ENCODE measurements around the gene CASP2. TPM values are rescaled to one million over a fixed set of nuclear protein-coding genes. Genes with fewer than 3 reads are reported as not detected.
A peak's percentile ranks its signal among the peaks of the same experiment; 100 is the strongest.

Gene CASP2
- total RNA-seq (ENCODE audit: low replicate concordance): 21.0 and 39.8 TPM in 2 replicates

GRCh38 chr7:143287935-143288826 is at the start of gene CASP2:
Gene CASP2 (plus strand): TSS chr7:143288351. CDS start chr7:143288456, 105 bp downstream.
- Histone ChIP-seq H3K27me3 (peaks cover 12% of the 10 kb centered on the region), H3K4me1 (peaks cover 18% of the 10 kb centered on the region), H2AFZ (replicated peaks) (peak within 1 kb of the TSS; percentile 53), H3F3A (ENCODE audit: low read depth) (no peaks in the 10 kb centered on the region), H3K9me3 (ENCODE audit: low read depth) (peaks cover 6% of the 10 kb centered on the region), H3K27ac (peak within 1 kb of the TSS; percentile 57), H4K20me1 (ENCODE audit: low read depth) (peaks cover 24% of the 10 kb centered on the region), H3K4me3 (peak within 1 kb of the TSS; percentile 73), H3K79me2 (ENCODE audit: low read depth) (peaks cover 49% of the 10 kb centered on the region), H3K9ac (peak within 1 kb of the TSS; percentile 88), H3K36me3 (peaks cover 6% of the 10 kb centered on the region), H3K4me2 (peak within 1 kb of the TSS; percentile 87)
- Mint-ChIP-seq H3K4me1 (peaks cover 41% of the 10 kb centered on the region), H3K27ac (peak within 1 kb of the TSS; percentile 98), H3K36me3 (peaks cover 18% of the 10 kb centered on the region), H3K4me3 (peak within 1 kb of the TSS; percentile 97), H3K9me3 (peaks cover 9% of the 10 kb centered on the region), H3K27me3 (ENCODE audit: insufficient read depth, low read depth) (peaks cover 2% of the 10 kb centered on the region)
- DNase-seq (ENCODE audit: low spot score): peak; percentile 98
- no peak for TF ChIP-seq EZH2 (IDR thresholded peaks at IDR 0.05)
- no peak for TF ChIP-seq EZH2phosphoT487 (IDR thresholded peaks at IDR 0.05)
- TF ChIP-seq CTCF (IDR thresholded peaks at IDR 0.05): peak; percentile 40

GRCh38 chr7:143239813-143240212 is 48.3 kb upstream of the CASP2 start:
- H3K4me2 ChIP-seq: no peak overlapping the region
- Mint-ChIP-seq H3K36me3 (no peaks in the 10 kb centered on the region), H3K9me3 (peaks cover 11% of the 10 kb centered on the region), H3K27me3 (ENCODE audit: insufficient read depth, low read depth) (no peaks in the 10 kb centered on the region), H3K27ac (no peak overlapping the region), H3K4me3 (no peak overlapping the region), H3K4me1 (peaks cover 16% of the 10 kb centered on the region)
- peaks cover 27% of the 10 kb centered on the region for H3K27me3 ChIP-seq
- DNase-seq (ENCODE audit: low spot score): no peak
- no peak overlapping the region for H3K27ac ChIP-seq
- no peaks in the 10 kb centered on the region for H4K20me1 ChIP-seq (ENCODE audit: low read depth)
- no peak for TF ChIP-seq CTCF (IDR thresholded peaks at IDR 0.05)
- TF ChIP-seq EZH2phosphoT487 (IDR thresholded peaks at IDR 0.05): no peak
- TF ChIP-seq EZH2 (IDR thresholded peaks at IDR 0.05): no peak
- no peaks in the 10 kb centered on the region for H3K79me2 ChIP-seq (ENCODE audit: low read depth)
- H3K9ac ChIP-seq: no peak overlapping the region
- H3K4me3 ChIP-seq: no peak overlapping the region
- no peak overlapping the region for H2AFZ ChIP-seq (replicated peaks)
- peaks cover 10% of the 10 kb centered on the region for H3K9me3 ChIP-seq (ENCODE audit: low read depth)
- no peaks in the 10 kb centered on the region for H3F3A ChIP-seq (ENCODE audit: low read depth)
- no peaks in the 10 kb centered on the region for H3K36me3 ChIP-seq
- H3K4me1 ChIP-seq: no peaks in the 10 kb centered on the region

GRCh38 chr7:143240291-143241168 is 47.6 kb upstream of the CASP2 start:
- Histone ChIP-seq H3F3A (ENCODE audit: low read depth) (no peaks in the 10 kb centered on the region), H3K27me3 (peaks cover 28% of the 10 kb centered on the region), H3K4me3 (no peak overlapping the region), H3K4me1 (no peaks in the 10 kb centered on the region), H4K20me1 (ENCODE audit: low read depth) (no peaks in the 10 kb centered on the region), H3K27ac (no peak overlapping the region), H3K36me3 (no peaks in the 10 kb centered on the region), H3K9me3 (ENCODE audit: low read depth) (peaks cover 7% of the 10 kb centered on the region), H3K79me2 (ENCODE audit: low read depth) (no peaks in the 10 kb centered on the region), H3K9ac (no peak overlapping the region), H3K4me2 (no peak overlapping the region), H2AFZ (replicated peaks) (no peak overlapping the region)
- Mint-ChIP-seq H3K27me3 (ENCODE audit: insufficient read depth, low read depth) (no peaks in the 10 kb centered on the region), H3K4me3 (no peak overlapping the region), H3K9me3 (peaks cover 11% of the 10 kb centered on the region), H3K36me3 (no peaks in the 10 kb centered on the region), H3K27ac (no peak overlapping the region), H3K4me1 (peaks cover 16% of the 10 kb centered on the region)
- peak; percentile 78 for DNase-seq (ENCODE audit: low spot score)
- TF ChIP-seq EZH2phosphoT487 (IDR thresholded peaks at IDR 0.05): no peak
- TF ChIP-seq CTCF (IDR thresholded peaks at IDR 0.05): peak; percentile 95
- TF ChIP-seq EZH2 (IDR thresholded peaks at IDR 0.05): no peak

Data from neural progenitor cell (in vitro differentiated cells).